HG03558 (cell line): ENCODE results near the gene PCDHB14.

Experiments used
- ATAC-seq: cut with Tn5 transposase; IDR thresholded peaks from one replicate; pipeline ENCODE4 v1.9.1; 2021; ENCODE audit warnings: moderate number of reproducible peaks; ENCODE audit not compliant: unreplicated experiment; ENCODE audit errors: extremely low read depth

PCDHB14 gene

DNA sequence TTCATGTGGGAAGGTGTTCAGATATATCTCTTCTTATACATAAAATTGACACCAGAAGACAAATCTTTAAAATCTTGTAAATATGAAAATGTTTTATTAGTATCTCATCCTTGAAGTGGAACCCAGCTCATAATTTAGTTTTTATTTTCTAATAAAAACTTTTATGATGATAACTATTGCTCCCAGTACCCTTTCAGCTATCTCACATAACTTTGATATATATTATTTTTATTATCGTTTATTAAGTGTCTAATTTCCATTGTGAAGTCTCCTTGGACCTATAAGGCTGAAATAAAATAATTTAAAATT lies 38.0 kb downstream of the PCDHB14 start:
- ATAC-seq, result no peak

DNA sequence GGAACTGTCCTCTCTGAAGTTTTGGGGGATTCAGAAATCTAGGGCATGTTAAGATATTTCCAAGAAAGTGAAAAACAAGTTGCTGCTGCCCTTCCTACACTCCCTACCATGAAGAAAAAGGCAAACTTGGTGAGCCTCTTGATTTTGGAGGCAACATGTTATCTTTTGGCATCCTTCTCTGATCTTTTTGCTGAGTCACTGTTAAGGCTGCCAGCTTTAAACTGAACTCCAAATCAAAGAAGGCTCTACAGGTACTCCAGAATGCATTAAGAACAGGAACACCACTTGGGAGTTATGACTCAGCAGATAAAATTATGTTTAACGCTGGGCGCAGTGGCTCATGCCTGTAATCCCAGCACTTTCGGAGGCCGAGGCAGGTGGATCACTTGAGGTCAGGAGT lies 46.1 kb downstream of the PCDHB14 start:
- ATAC-seq, result no peak

DNA sequence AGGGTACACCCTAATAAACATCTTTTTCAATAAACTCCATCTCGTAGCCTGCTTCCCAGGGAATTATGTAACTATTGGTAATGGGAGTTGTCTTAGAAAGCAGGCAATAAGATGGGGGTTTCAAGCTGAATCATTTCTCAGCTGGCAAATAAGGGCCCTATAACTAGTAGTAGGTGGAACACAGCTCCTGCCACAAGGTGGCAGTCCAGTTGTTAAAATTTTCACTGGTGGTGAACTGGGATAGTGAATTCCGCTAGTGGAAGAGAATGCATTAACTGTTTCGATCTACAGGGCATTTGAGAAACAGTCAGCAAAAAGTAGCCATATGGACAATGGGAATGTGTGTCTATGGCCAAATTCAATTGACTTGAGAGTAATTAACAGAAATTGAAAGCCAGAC lies 49.8 kb downstream of the PCDHB14 start:
- no peak for ATAC-seq
